ENCODE data around the gene CCDC181.

Gene CCDC181

DNA sequence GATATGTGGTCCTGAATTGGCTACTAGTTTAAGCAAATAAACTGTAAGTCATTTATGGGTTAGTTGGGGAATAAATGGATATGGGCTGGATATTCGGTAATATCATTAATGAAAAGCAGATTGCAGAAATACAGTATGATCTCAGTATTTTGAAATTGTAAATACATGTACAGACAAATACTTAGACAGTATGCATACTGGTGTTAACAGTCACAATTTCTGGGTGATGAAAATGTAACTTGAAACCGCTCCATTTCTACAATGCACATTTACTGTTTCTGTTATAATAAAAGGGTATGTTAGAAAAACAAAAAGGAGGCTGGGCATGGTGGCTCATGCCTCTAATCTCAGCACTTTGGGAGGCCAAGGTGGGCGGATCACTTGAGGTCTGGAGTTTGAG is 31.3 kb downstream of the CCDC181 start:
- no peak for DNase-seq (ENCODE audit: low read depth)

DNA sequence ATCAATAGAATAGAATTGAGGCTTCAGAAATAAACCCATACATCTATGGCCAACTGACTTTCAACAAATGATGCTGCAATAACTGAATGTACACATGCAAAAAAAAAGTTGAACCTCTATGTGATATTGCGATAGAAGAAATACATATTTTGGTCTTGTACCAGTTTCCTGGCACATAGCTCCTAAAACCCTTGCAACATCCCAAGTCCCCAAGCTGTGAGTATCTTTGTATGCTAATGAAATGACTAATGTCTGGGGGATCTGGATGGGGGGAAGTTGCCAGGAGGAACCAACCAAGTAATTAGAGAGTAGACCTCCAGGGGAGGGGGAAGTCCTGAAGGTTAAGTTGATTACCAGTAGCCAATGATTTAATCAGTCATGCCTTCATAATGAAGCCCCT is 34.9 kb downstream of the CCDC181 start:
- DNase-seq (ENCODE audit: low read depth), result no peak

DNA sequence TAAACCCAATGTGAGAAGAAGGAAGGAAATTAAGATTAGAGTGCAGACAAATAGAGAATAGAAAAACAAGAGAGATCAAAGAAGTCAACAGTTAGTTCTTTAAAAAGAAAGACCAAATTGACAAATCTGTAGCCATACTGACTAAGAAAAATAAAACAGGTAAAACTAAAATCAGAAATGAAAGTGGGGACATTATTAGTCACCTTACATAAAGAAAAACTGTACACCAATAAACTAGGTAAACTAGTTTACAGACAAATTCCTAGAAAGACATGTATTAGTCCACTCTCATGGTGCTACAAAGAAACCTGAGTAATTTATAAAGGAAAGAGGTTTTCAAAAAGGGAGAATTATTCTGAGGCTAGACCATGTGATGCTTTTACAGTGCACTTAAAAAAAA is 37.0 kb downstream of the CCDC181 start:
- no peak for DNase-seq (ENCODE audit: low read depth)

DNA sequence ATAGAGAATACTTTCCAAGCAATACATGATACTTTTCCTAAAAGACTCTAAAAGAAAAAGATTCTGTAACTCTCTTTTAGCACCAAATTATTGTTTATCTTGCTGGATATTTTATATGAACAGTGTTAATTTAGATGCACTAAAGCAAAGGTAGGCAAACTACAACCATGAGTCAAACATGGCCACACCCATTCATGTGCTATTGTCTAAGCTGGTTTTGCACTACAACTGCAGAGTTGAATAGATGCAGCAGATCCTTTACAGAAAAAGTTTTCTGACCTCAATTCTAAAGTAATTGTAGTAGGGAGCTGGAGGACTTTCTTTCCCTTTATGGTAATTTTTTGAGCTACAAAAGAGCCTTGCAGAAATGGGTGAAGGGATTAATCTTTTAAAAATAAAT is 39.9 kb downstream of the CCDC181 start:
- no peak for DNase-seq (ENCODE audit: low read depth)

DNA sequence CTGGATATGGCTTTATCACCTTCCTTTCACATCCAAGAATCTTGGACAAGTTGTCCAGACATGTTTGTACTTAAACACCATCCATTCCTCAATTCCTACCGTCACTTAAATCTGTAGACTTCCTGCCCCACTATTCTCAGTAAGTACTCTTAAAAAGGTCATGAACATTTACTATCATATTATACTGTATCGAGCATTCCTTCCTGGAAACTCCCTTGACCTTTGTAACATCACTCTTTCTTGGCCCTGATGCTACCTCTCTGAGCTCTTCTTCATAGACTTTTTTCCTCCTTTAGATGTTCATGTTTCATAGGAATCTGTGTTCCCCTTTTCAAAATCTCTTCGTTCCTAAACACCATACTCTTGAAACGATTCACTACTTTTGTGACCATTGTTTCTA is 43.8 kb downstream of the CCDC181 start:
- no peak for DNase-seq (ENCODE audit: low read depth)

DNA sequence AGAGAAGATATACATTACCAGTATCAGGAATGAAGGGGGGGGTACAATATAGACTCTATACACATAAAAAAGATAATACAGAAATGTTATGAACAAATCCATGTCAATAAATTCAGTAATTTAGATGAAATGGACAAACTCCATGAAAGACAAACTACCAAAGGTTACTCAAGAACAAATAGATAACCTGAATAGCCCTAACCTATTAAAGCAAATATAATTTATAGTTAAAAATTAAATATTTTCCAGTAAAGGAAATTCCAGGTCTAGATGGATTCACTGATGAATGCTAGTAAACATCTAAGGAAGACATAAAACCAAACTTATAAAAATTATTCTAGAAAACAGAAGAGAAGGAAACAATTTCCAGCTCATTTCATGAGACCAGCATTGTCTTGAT is 46.1 kb downstream of the CCDC181 start:
- DNase-seq (ENCODE audit: low read depth), result no peak

DNA sequence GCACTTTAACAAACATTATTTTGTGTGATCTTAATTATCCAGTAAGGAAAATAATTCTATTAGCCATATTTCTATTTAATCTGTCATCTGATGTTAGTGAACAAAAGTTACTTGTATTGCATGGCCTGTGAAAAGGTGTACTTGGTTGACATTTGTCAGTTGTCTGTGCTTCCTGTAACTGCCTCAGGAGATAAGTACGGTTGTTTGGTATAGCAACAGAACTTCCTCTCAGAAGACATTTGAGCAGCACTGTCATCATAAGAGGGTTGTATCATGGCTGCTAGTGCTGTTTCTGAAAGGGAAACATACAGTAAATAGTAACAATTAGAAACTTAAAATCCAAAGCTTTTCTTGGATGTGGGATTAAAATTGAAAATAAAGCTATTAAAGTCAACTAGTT is 55.9 kb downstream of the CCDC181 start:
- DNase-seq (ENCODE audit: low read depth), result no peak

DNA sequence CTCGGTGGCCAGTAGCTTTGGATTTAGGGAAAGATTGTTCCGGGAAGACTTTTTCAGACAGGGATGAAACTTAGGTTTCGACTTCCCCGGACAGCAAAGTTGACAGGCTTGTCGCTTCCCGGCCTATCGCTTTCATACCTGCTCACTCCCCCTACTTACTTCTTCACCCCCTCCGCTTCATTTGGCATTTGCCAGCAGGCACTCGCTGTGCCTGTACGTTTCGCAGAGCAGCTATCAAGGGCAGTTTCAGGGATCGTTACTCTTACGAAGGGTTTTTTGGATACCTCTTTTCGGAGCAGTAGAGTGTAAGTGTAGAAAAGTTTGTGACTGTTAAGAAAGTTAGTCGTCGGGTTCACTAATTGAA is 58.9 kb downstream of the CCDC181 start:
- no peak for DNase-seq (ENCODE audit: low read depth)

DNA sequence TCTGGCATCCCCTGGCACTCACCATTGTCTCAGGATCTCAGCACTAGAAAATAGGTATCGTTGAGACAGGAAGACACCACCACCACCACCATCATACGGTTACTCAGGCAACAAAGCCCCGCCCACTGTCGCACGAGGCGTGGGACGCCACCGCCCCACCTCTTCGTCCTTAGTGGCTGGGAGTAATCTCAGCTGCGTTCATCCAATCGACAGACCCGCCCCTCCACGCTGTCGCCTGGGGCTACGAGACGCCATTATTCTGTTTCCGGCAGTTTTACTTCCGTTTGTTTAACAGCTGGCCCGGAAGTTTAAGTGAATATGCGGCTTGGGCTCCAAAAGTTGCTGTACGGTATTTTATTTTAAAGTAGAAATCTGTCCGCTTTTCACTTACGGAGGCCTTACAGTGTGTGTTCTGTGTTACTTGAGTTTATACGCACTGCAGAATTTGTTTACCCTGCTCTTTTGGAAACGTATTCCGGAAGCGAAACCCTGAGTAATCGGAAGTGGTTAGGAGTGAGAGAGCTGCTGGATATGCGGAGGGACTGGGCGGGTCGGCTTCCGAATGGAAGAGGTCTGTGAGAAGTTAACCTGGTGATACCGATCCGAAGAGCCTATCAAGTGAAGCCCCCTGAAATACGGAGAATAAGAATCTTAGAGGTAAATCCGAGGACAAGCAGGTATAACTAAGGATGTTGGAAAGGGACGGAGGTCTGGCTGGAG is 59.4 kb downstream of the CCDC181 start, which contains the start of the genes BLZF1 and NME7:
TSS of gene BLZF1 (plus strand) at position 510 of the 720 bp plus-strand sequence. CDS start 1,328 bp downstream, outside the sequence.
TSS of gene NME7 (minus strand) at position 112 of the 720 bp plus-strand sequence. CDS start at position 25, 87 bp downstream.
- peak; percentile 88 for DNase-seq (ENCODE audit: low read depth)

DNA sequence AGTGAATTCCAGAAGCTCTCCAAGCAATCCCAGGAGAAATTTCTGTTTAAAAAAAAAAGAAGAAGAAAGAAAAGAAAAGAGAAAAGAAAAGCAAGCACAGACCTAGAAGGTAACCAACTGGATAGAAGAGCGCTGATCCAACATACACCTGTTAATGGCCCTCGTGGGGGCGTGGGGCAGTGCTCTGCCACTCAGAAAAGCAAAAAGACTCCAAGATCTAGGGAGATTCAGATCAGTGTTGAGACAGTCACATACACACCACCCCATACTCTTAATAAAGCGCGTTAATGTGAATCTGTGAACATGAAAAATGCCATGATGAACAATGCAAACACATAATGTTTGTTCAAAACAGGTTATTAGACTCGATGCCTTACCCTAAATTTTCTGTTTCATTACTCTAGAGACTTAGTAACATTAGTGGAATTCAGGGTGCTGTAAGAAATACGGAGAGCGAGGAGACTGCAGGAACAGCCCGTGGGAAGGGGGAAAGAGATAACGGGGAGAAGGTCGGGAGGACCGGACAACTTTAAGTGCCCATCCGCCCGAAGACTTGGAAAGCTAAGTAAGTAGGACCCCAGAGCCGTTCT is 60.1 kb downstream of the CCDC181 start:
- no peak for DNase-seq (ENCODE audit: low read depth)

DNA sequence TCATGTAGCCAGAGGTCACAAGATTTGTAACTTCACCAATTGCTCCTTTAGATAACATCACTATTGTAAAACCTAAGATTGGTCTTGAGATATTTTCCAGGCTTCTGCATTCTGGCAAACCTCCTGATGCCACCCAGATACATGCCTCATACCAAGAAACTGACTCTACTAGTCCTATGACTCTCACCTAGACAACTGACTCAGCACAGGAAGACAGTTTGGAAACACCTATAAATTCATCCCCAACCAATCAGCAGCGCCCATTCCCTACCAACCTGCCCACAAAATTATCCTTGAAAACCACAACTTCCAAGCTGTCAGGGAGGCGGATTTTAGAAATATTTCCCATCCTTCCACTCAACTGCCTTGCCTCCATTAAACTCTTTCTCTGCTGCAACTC is 62.3 kb downstream of the CCDC181 start:
- no peak for DNase-seq (ENCODE audit: low read depth)

DNA sequence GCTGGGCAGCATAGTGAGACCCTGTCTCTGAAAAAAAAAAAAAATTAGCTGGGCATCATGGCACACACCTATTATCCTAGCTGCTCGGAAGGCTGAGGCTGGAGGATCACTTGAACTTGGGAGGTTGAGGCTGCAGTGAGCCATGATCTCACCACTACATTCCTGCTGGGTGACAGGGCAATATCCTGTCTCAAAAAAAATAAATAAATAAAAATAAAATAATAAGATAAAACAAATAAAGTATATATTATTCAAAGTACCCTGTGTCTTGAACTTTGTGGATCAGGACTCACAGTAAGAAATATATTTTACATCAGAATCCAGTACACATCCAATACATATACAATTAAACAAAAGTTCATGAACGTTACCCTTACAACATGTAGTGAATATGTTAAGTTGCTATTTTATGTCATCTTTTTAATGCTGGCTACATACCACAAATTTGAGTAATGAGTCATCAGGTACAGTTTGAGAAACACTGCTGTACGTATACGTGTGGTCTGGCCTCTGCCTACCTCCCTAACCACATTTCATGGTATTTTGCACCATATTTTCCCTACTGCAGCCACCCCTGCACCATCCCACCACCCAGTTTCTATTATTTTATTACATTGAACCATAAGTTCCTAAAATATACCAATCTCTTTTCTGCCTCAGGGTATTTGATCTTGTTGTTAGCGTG is 64.1 kb downstream of the CCDC181 start:
- peak; percentile 30 for DNase-seq (ENCODE audit: low read depth)

DNA sequence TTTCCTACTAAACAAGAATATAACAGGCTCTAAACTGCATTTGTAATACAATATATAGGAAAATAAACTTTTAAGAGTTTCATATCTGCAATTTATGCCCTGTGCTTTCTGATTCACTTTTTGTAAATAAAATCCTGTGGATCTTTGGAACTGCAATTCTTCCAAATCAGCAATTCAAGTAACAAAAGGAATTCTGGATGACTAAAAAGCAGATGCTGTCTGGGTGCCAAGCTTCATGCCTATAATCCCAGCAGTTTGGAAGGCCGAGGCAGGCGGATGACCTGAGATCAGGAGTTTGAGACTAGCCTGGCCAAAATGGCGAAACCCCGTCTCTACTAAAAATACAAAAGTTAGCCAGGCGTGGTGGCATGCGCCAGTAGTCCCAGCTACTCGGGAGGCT is 66.0 kb downstream of the CCDC181 start:
- no peak for DNase-seq (ENCODE audit: low read depth)

DNA sequence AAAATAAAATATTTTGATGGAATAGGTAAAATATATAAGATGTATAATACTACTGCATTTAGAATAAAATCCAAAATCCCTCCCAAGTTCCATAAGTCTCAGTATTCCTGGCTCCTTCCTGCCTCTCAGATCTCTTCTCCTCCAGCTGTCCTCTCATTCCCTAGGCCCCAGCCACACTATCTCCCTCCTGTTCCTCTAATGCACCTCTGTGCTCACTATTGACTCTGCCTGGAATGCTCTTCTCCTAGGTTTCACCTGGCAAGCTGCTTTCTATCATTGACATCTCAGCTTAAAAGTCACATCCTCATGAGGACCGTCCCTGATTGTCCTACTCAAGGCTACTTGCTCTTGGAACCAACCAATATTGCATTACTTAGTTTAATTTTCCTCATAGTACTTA is 66.9 kb downstream of the CCDC181 start:
- no peak for DNase-seq (ENCODE audit: low read depth)

DNA sequence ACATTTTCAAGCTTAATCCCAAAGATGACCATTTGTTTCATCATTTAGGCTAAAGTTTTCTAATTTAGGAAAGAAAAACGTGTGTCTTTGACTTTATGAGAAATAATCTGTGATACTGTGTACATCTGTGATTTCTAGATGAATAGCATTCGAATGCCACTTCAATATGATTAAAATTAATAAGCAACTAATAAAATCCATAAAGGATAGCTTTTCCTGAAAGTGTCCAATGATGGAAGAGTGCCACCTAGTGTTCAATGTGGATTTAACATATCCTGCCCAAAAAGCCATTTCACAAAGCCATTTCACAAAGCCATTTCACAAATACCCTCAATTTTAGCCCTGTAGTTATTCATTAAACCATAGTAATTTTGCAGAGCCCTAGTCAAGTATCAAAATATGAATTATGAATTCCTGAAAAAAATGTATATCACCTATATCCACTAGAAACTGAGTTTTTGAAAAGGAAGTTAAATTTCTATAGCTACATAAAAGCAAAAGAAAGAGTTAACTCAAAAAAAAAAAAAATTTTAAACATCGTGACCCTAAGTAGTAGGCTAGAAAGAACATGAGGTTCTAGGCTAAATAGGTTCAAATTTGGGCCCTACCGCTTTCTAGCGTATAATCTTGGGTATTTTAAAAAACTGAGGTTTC is 78.8 kb downstream of the CCDC181 start:
- no peak for DNase-seq (ENCODE audit: low read depth)

DNA sequence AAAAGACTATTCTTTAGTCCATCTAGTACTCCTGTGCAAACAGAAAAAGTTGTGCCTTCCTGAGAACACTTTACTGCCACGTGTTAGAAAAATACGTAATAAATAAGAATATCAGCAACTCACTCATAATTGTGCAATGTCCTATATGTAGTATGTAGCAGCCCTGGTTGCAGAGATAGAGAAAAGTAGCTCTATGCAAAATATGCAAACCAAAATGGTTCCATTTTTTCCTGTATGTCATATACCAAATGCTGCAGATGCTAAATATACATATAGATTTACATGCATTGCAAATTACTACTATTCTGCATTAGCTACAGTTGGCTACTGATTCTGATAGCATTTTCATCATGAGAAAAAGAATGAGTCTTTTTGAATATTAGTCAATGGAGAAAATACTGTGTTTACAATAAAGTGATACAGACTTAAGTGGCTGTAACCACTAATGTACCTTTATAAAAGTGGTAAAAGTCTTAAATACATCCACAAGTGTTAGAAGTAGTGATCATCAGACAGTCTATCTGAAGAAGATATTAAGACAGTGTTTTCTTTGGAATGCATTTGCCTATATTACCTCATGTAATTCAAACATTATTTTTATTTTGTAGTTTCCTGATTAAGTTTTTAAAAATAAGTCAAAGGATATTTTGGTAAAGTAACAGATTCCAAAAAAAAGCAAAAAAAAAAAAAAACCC is 79.4 kb downstream of the CCDC181 start:
- no peak for DNase-seq (ENCODE audit: low read depth)

DNA sequence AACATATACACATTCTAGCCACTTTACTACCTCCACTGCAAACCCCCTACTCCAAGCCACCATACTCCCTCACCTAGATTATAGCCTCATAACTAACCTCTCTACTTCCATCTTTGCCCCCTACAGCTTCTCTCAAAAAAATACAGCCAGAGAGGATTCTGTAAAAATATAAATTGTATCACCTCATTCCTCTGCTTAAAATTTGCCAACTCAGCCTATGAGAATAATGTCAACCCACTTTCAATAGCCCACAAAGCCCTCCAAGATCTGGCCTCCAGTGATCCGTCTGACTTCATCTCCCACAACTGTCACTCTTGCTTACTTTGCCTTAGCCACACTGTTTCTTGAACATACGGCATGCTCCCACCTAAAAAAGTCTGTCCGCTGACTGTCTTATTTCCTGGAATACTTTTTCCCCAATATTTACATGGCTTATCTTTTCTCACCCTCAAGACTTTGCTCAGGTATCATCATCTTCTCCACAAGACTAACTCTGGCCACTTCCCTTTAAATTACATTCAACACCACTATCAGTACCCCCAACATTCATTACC is 81.2 kb downstream of the CCDC181 start:
- DNase-seq (ENCODE audit: low read depth), result no peak

DNA sequence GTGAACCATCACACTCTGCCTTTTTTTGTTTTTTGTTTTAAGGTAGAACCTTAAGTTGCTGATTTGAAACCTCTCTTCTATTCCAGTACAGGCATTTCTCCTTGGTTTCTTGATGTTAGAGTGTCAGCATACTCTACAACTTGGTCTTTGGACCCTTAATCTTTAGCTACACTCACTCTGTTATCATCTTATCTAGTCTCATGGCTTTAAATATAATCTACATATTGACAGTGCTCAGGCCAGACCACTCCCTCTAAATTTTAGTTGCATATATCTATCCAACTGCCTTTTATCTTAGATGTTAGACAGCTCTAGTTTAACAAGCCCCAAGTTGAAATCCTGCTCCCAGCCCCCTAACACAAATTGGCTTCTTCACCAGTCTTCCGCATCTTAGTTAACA is 81.8 kb downstream of the CCDC181 start:
- DNase-seq (ENCODE audit: low read depth), result no peak

All from GM04503 (cell line).